HG02840 (cell line): Measurements from ENCODE around the gene TRABD.
"Not testable (repeated sequence)": the region's sequence is repeated elsewhere in the genome, so short reads cannot be mapped to it uniquely, and the experiment has no call there.

Experiments used
- ATAC-seq: cut with Tn5 transposase; IDR thresholded peaks from one replicate; pipeline ENCODE4 v1.9.1; 2021; ENCODE audit warnings: mild to moderate bottlenecking, moderate library complexity, moderate number of reproducible peaks; ENCODE audit not compliant: unreplicated experiment, low FRiP score

The TRABD gene

DNA sequence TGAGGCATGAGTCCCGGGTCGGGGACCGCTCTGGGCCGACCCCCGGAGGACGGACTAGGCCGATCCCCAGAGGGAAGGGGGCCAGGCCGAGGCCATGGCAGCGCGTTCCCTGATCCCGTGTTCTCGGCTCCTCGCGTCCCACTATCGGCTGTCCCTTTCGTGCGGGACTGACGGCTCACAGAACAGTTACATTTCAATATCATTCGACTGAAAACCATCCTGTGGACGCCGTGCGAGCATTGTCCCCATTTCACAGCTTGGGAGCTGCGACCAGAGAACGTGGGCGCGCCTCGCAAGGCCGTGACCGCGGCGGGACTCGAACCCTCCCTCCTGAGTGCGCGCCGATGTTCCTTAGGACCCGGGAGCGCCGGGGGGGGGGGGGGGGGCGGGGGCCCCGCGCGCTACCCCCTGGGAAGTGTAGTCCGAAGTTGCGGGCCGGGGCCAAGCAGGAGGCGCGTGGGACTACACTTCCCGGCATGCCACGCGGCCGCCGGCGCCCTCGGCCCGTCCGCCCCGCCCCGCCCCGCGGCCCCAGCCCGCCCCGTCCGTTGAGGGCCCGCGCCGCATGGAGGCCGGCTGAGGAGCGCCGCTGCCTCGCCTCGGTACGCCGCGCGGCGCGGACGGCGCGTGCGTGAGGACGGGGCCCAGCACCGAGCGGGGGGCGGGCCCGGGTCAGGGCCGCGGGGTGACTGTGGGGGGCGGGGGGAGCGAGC lies at the start of gene TRABD:
Gene TRABD, plus strand, starts transcription at position 539 of the 713 bp plus-strand sequence. CDS start 7,148 bp downstream, outside the sequence.
- peak; percentile 33 for ATAC-seq

GRCh38 chr22:50136581-50137015 lies 49.1 kb upstream of the TRABD start:
- no peak for ATAC-seq

GRCh38 chr22:50137277-50137676 lies 48.4 kb upstream of the TRABD start:
- ATAC-seq = not testable (repeated sequence)

- ATAC-seq = no peak
These were observed 47.7 kb upstream of the TRABD start for GRCh38 chr22:50138041-50138440.

DNA sequence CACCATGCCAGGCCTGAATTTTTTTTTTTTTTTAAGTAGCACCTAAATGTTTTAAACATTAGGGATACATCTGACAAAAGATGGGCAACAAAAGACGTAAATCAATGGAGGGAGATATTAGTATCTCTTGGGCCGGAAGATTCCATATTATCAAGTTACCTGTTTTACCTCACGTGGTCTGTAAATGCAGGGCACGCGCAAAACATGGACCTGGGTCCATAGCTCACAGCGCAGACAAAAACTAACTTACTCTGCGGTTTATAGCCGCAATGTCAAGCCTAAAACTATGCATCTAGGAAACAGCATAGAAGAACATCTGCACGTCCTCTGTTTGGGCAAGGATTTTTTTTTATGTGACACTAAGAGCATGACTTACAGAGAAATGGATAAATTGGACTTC lies 46.7 kb upstream of the TRABD start:
- ATAC-seq = no peak

GRCh38 chr22:50139843-50140415 lies 45.8 kb upstream of the TRABD start:
- no peak for ATAC-seq

DNA sequence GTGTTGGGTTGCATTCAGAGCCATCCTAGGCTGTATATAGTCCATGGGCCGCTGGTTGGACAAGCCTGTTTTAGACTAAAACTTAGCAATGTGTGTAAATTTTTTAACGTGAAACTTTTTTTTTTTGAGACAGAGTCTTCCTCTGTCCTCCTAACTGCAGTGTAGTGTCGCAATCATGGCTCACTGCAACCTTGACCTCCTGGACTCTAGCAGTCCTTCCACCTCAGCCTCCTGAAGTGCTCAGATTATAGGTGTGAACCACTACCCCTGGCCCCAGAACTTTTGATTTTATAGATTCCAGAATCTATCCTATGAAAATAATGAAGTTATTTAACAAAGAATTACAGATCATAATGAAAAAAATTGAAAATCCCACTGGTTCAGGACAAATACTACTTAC lies 45.1 kb upstream of the TRABD start:
- ATAC-seq = no peak

GRCh38 chr22:50141462-50141861 lies 44.3 kb upstream of the TRABD start:
- ATAC-seq = no peak

DNA sequence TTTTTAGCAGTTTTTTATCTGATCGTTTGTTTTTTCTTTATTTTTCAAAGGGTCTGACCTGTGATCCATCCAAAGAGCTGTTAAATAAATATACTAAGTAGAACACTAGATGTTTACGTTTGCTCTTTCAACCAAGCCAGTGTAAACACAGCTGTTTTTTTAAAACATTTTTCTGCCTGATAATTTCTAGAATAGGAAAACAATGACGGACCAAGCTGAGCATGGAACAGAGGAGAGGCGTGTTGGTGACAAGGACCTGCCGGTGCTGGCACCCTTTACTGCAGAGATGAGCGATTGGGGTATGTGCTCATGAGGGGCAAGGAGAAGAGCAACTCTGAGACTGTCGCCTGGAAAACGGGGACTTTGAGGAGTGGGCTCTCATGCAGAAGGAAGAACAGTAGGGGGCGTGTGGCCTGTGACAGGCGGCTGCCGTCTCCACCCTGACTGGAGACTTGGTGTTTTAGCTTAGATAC lies 43.8 kb upstream of the TRABD start:
- no peak for ATAC-seq

DNA sequence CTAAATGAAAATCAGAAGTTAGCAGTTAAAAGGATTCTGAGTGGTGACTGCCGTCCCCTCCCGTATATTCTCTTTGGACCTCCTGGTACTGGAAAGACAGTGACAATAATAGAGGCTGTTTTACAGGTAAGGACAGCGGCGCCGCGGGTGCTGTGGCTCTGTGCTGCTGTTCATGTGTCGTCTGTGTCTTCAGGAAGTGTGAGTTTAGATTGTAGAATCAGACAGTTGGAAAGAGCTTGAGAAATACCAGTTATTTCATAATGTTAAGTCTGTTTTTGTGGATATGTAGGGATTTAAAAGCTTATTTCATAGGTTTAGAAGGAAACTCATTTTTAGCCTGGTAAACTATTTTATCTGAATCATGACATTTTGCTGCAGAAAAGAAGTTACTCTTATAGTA lies 42.6 kb upstream of the TRABD start:
- ATAC-seq = no peak

- no peak for ATAC-seq
These were observed 41.6 kb upstream of the TRABD start for GRCh38 chr22:50144005-50144614.

DNA sequence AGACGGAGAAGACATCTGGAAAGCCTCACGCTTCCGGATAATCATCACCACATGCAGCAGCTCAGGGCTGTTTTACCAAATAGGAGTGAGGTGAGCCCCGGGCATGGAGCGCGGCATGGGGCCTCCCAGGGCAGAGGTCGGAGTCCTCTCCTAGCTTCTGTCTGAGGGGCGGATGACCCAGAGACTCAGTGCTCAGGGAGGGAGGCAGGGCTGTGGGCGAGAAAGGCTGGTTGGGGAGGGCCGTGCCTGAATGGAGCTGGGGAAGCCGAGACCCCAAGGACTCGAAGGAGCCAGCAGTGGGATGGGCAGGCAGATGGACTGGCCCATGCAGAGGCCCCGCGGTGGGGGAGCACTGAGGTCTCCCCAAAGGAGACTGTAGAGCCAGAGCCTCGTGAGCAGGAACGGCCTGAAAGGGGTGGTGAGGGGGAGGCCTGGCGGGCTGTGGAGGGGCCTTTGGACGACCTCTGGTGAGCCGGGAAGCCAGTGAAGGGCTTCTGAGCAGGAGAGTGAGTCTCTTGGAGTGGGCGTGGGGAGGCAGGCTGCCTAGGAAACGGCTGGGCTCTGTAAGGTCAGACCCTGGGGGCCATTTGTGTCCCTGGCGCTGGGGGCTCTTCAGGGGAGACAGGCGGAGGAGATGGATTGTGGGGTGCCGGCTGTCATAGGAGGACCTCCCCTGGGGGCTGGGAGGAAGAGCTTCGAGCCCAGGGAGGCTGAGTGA lies 39.8 kb upstream of the TRABD start:
- no peak for ATAC-seq

- no peak for ATAC-seq
These were observed 39.1 kb upstream of the TRABD start for GRCh38 chr22:50146439-50147238.

DNA sequence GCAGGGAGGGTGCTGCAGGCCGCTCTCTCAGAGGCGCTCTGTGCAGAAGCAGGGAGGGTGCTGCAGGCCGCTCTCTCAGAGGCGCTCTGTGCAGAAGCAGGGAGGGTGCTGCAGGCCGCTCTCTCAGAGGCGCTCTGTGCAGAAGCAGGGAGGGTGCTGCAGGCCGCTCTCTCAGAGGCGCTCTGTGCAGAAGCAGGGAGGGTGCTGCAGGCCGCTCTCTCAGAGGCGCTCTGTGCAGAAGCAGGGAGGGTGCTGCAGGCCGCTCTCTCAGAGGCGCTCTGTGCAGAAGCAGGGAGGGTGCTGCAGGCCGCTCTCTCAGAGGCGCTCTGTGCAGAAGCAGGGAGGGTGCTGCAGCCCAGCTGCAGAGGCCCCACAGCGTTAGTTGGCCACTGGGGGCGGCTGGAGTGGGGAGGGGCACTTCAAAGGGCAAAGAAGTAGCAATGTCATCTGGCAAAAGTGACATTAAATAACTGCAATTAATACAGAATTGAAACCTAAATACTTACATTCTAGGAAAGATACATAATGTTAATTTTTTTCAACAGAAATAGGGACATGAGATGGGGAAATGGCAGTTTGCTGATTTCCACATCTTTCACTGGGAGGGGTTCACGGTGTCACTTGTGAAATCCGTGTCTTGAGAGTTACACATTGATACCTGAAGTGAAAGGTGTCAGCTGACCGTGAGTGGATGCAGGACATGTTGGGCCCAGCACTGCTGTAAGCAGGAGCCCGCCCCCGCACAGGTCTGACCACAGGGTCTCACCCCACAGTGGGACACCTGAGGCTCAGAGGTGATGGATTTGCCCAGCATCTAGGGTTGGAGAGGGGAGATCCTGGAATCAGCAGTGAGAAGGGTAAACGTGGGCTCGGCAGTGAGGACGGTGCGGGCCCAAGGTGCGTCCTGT lies 38.2 kb upstream of the TRABD start:
- not testable (repeated sequence) for ATAC-seq

DNA sequence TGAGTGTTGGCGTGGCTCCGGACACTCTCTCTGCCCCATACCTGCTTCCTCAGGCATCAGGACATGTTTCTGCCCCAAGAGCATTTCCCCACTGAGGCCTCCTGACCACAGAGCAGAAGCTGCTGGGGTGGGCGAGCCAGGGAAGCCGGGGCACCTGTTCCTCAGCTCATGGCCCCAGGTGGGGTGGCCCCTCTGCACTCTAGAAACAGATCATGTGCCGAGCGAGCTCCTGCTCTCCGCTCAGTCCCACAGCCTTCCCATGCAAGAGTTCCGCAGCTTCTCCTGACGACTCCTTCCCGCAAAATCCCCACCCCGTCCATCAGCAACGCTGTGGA lies 37.6 kb upstream of the TRABD start:
- no peak for ATAC-seq

GRCh38 chr22:50148991-50149721 lies 36.6 kb upstream of the TRABD start:
- ATAC-seq = no peak

DNA sequence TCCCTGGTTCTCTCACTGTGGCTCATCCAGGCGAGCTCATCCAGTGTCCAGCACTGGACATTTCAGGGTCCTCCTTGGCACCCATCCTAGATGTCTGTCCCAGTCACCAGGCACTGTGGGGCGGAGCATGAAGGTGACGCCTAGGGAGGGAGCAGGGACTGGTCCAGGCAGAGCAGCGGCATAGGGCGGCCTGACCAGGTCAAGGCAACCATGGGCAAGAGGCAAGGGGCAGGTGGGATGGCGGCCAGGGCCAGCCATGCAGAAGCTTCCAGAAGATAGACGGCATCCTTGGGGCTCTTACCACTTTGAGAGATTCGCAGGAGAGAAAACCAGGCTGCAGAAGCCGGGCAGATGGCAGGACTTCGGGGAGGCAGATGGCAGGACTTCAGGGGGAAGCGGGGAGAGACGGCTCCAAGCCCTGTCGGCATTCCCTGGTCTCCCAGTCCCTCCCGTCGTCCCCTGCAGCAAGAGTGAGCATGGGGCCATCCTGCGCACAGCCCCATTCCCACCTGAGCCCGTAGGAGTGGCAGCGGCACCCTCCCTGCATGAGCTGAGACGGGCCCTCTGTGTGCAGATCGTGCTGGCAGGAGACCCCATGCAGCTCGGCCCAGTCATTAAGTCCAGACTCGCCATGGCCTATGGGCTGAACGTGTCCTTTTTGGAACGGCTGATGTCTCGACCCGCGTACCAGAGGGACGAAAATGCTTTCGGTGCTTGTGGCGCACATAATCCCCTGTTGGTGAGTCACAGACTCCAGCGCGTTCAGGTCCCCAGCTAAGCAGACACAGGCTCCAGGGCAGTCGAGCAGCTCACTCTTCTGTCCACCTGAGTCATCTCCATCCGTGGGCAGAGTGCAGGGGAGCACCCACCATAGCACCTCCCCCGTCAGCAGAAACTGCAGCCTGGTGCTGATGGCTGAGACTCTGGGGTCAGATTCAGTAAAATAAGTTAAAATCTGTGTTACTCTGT lies 35.3 kb upstream of the TRABD start:
- ATAC-seq = no peak
